Stimulated activated CD8-positive, alpha-beta memory T cell treated with anti-CD3 and anti-CD28 coated beads, Interleukin-4, amount 100 ng/mL, for 48 hours (primary cell): ENCODE results near the gene CYGB.
"Not testable (repeated sequence)": the region's sequence is repeated elsewhere in the genome, so short reads cannot be mapped to it uniquely, and the experiment has no call there.

Experiments used
- DNase-seq: peaks from one replicate; pipeline ENCODE4 v3.0.0-alpha.2; 2020

The CYGB gene

GRCh38 chr17:76519048-76519966 lies 18.2 kb downstream of the CYGB start:
- no peak for DNase-seq

- DNase-seq: no peak
Measured at GRCh38 chr17:76517638-76518038, 19.9 kb downstream of the CYGB start.

GRCh38 chr17:76515274-76515949 lies 22.1 kb downstream of the CYGB start:
- peak; percentile 88 for DNase-seq

- not testable (repeated sequence) for DNase-seq
Measured at GRCh38 chr17:76514355-76514754, 23.2 kb downstream of the CYGB start.

GRCh38 chr17:76513306-76513692 lies 24.2 kb downstream of the CYGB start:
- DNase-seq: no peak

DNA sequence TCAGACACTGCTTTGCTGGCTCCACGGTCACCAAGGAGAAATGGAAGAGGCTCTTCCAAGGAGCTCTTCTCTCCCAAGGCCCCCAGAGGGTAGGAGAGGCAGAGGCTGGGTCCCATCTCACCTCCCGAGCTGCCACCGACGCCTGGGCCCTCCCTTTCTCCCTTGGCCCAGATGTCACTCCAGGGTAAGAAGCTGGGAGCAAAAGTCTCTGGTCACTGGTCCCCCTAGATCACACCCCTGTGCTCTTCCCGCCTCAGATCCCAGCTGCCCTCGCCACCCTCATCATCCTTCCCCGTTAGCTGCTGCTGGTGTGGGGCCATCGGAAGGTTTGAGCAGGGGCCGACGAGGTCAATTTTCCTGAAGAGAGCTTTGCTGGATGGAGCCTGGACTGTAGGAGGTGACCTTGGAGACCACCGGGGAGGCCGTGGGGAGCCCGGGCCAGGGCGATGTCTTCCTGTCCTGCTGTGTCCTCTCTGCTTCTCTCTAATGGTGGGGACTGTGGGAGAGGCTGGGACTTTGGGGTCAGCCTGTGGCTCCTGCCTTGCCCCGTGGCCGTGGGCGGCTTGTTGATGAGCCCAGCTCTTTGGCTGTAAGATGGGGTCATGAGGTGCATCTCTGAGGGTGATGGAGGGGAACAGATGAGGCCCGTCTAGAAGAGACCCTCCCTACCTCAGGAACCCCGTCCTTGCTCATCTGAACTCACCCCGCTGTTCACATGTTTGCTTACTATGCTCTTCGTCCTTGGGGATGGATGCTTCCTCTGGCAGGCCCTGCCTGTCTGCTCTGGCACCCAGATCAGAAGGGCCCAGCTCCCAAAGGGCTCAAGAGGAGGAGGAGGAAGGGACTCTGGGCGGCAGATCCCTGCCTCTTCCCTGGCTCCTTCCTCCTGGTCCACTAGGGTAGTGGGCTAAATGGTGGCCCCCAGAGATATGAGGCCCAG lies 24.9 kb downstream of the CYGB start:
- DNase-seq: no peak

DNA sequence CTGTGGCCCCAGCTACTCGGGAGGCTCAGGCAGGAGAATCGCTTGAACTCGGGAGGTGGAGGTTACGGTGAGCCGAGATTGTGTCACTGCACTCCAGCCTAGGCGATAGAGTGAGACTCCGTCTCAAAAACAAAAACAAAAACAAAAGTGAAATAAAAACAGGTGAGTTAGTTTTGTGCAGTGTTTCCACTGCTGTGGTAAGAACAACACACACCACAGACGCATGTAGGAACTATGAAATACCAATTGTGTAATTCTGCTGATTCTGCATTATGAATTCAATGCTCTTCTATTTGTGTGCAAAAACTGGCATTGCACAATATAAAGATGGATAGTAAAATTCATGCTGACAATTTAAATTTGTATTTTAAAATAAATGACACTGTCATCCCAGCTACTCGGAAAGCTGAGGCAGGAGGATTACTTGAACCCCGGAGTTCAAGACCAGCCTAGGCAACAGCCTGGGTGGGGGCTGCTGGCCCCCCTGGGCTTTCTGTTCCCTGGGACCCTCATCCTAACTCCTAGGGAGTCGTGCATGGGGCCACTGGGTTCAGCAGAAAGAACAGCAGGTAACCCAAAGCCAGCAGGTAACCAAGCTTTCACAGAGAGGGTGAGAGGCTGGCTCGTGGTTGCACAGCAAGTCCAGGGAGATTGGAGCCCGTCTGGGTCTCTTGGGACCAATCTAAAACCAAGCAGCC lies 25.7 kb downstream of the CYGB start:
- no peak for DNase-seq

DNA sequence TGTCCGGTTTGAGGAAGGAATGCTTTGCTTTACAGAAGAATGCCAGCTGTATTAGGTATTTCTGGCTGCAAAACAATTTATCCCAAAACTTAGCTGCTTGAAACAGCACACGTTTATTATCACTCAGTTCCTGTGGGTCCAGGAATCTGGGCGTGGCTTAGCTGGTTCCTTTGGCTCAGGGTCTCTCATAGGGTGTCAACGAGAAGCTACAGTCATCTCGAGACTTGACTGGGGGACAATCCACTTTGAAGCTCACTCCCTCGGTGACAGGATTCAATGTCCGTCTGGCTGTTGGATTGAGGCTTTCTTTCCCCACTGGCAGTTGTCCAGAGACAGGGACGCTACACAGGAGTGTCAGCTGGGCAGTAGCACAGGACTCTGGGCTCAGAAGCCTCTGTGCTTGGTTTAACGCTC lies 26.7 kb downstream of the CYGB start:
- DNase-seq: no peak

- DNase-seq: not testable (repeated sequence)
Measured at GRCh38 chr17:76508472-76509063, 28.9 kb downstream of the CYGB start.

GRCh38 chr17:76506408-76507345 lies 30.8 kb downstream of the CYGB start:
- DNase-seq: peak; percentile 95

GRCh38 chr17:76504117-76504516 lies 33.4 kb downstream of the CYGB start:
- no peak for DNase-seq

DNA sequence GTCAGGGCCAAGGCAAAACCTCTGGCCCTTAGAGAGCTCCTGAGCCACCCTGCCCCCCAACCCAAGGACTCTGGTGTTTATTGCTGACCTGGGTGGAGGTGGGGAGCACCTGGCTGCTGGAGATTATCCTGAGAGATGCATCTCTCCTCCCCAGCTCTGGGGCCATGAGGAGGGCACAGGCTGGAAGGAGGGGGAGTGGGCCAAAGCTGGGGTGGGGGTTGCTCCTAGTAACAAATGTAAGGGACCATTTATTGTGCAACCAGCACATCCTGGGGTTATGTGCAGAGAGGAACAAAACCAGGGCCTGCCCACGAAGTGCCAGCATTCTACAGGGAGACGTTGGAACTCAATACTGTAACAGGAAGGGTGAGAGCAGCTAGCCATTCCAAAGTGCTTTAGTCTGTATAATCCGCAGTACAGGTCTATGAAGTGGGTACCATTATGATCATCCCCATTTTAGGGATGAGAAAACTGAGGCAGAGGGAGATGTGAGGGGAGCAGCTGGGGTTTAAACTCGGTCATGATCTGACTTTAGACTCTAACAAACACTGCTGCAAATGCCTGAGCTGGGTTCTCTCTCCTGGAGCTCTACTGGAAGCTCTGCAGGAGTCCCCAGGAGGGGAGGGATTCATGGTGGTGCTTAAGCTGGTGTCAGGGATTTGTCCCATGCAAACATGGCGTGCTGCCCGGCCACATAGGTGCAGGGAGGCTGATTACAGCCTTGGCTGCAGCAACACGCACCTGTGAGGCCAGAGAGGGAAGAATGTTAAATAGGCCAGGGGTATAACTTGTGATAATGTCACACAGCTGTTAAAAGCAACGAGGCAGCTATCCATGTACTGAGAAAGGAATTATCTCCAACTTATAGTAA lies 34.9 kb downstream of the CYGB start:
- no peak for DNase-seq

DNA sequence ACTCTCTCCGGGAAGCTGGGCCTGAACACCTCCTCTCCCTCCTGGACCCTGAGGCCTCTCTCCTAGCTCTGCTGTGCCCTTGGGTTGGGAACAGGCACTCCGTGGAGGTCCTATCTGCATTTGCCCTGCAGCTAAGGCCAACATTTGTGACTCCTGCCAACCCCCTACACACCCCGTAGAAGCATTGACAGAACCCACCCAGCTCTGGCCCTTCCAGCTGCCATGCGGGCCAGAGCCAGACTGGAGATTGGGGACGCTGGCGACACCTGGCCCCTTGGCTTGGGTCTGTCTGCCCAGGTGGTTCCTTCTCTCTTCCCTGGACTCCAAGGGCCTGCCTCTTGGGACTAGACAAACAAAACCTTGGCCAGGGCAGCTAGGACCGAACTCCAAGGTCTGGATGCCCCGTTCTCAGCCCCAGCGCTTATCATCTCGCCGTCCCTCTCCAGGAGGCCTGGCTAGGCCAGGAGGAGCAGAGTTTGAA lies 35.6 kb downstream of the CYGB start:
- DNase-seq: no peak

GRCh38 chr17:76501018-76501826 lies 36.3 kb downstream of the CYGB start, which contains the start of gene RHBDF2:
Gene RHBDF2, minus strand, starts transcription at chr17:76501423. Its CDS starts 19,899 bp downstream, at chr17:76481524.
- peak; percentile 99 for DNase-seq

DNA sequence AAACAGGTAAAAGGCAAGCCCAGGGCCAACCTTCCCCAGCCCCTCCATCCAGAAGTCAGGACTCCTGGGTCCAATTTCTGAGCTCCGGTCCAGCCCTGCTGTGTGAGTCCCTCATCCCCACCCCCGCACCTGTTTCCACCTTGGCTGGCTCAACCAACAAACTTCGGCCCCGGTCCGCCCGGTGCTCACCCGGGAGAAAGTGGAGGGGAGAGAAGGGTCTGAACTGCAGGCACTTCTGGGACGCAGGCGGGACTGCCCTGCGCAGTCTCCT lies 36.8 kb downstream of the CYGB start:
- DNase-seq: no peak

DNA sequence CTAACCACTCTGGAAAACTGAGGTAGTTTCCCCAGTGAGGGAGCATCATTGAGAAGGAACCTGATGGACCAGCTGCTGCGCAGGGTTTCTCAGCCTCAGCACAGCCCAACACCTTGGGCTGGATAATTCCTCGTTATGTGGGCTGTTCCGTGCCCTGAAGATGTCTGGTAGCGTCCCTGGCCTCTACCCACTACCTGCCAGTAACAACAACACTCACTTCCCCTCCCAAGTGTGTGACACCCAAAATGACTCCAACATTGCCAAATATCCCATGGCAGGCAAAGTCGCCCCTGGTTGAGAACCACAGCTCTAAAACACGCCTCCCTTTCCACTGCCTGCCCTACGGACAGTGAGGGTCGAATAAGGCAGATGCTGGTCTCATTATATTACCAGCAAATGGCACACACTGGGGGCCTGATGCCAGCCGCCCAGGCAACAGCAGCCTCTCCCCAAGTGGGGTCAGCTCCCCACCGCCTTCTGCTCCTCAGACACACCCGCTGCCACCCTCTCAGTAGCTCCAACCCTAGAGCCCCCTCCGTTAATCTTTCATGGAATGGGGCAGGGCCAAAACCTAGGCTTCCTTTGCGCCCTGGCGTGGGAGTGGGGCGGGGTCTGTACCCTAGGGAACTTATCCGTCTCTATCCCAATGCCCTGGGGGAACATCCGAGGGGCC lies 37.3 kb downstream of the CYGB start:
- no peak for DNase-seq

- DNase-seq: no peak
Measured at GRCh38 chr17:76499267-76499667, 38.2 kb downstream of the CYGB start.

DNA sequence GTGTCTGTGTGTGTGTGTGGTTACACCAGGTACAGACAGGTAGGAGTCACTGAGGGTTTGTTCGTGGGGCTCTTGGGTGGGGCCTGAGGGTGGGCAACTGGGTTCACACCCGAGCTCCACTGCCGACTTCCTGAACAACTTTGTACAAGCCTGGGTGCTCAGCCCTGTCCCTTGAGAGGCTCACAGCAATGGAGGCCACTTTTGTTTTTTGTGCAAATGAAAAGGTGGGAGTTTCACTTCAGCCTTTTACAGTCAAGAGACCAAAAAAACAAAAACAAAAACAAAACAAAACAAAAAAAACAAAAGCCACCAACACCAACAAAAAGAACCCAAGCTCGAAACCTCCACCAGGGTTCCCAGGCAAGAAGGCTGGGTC lies 38.6 kb downstream of the CYGB start:
- no peak for DNase-seq
